A549 (cell line): ENCODE data around the gene PITPNC1. TPM values are rescaled to one million over a fixed set of nuclear protein-coding genes. Genes with fewer than 3 reads are reported as not detected.

Experiments used
- ATAC-seq, 2 experiments: fragments of 200-7000 bp in 1 of 2; fragments of >200 bp in 1 of 2; cut with Nextera tagmentation in 1 of 2; cut with Tn5 transposase in 1 of 2; 3 replicates each; pipeline versions ENCODE4 v1.8.0 to v1.9.1; 2018 to 2020; ENCODE audit warnings: mild to moderate bottlenecking in 1 of 2, moderate library complexity in 1 of 2
- CTCF ChIA-PET: fragments of 300-600 bp; sonication (Branson Sonifier 250); formaldehyde crosslinking; extraction: SDS; loops from one replicate; lab custom pipeline; 2021; ENCODE audit warnings: antibody characterized with exemption, inconsistent platforms; lab: Yijun Ruan, JAX
- POLR2A ChIA-PET: fragments of 350-600 bp; formaldehyde crosslinking; extraction: SDS; loops from one replicate; lab custom pipeline; 2021; ENCODE audit warnings: antibody characterized with exemption, inconsistent platforms; lab: Yijun Ruan, JAX
- DNase-seq, 2 experiments: peaks; one replicate each; pipeline versions ENCODE4 v3.0.0 to v3.0.0-alpha.2; 2011 to 2016; ENCODE audit warnings: low read depth in 1 of 2, low spot score in 1 of 2
- FAIRE-seq: peaks from 2 replicates; lab custom pipeline; 2011; peaks lifted over from hg19 to GRCh38; lab: Jason Lieb, UNC
- H3K27ac ChIP-seq, 2 experiments: fragments of >200 bp; sonication (Bioruptor Twin); formaldehyde crosslinking; 3 replicates each; pipeline ENCODE4 v1.5.1; 2016 to 2017
- H3K4me1 ChIP-seq: fragments of >200 bp; sonication (Bioruptor Twin); formaldehyde crosslinking; 3 replicates; pipeline ENCODE4 v1.6.1; 2016
- H3K4me2 ChIP-seq: fragments of >200 bp; sonication (Bioruptor Twin); formaldehyde crosslinking; 3 replicates; pipeline ENCODE4 v1.6.1; 2016
- H3K4me3 ChIP-seq: fragments of >200 bp; sonication (Bioruptor Twin); formaldehyde crosslinking; 3 replicates; pipeline ENCODE4 v1.5.1; 2016
- H3K9me3 ChIP-seq: fragments of >200 bp; sonication (Bioruptor Twin); formaldehyde crosslinking; 3 replicates; pipeline ENCODE4 v1.6.1; 2016
- CBX2 ChIP-seq: fragments of 200-600 bp; sonication (generic); IDR thresholded peaks from 2 replicates; pipeline ENCODE4 v1.6.1; 2016; ENCODE audit warnings: low read depth, mild to moderate bottlenecking, borderline replicate concordance
- CBX8 ChIP-seq: fragments of 200-600 bp; sonication (generic); IDR thresholded peaks from 2 replicates; pipeline ENCODE4 v1.6.1; 2016
- CEBPB ChIP-seq, 2 experiments: fragments of >200 bp in 1 of 2; sonication (Bioruptor Twin) in 1 of 2; formaldehyde crosslinking in 1 of 2; IDR thresholded peaks; 2 replicates each; pipeline ENCODE4 v1.6.1; 2012 to 2016
- CHD4 ChIP-seq: fragments of 200-600 bp; sonication (generic); IDR thresholded peaks from 2 replicates; pipeline ENCODE4 v1.6.1; 2016; ENCODE audit warnings: antibody characterized with exemption, mild to moderate bottlenecking, borderline replicate concordance
- ESRRA ChIP-seq: fragments of 150-350 bp; IDR thresholded peaks from 2 replicates; pipeline ENCODE4 v1.6.1; 2014; ENCODE audit warnings: mild to moderate bottlenecking, low read length, borderline replicate concordance
- FOSL2 ChIP-seq, 2 experiments: fragments of 450-650 bp in 1 of 2; fragments of >200 bp in 1 of 2; sonication (Bioruptor Twin) in 1 of 2; formaldehyde crosslinking; IDR thresholded peaks; 2 replicates each; pipeline versions ENCODE4 v1.5.0 to v1.6.1; 2016 to 2020; ENCODE audit warnings: mild to moderate bottlenecking in 1 of 2, moderate library complexity in 1 of 2
- GATA3 ChIP-seq: IDR thresholded peaks from 2 replicates; pipeline ENCODE4 v1.6.1; 2012; ENCODE audit warnings: borderline replicate concordance
- HDAC2 ChIP-seq: fragments of 200-600 bp; sonication (generic); IDR thresholded peaks from 2 replicates; pipeline ENCODE4 v1.6.1; 2016
- HMGXB4 ChIP-seq: fragments of 250-450 bp; sonication (Bioruptor Pico); IDR thresholded peaks from 2 replicates; pipeline ENCODE4 v1.5.0; 2021; ENCODE audit warnings: mild to moderate bottlenecking, moderate library complexity, borderline replicate concordance
- HOXA7 ChIP-seq: fragments of 250-450 bp; sonication (Bioruptor Pico); IDR thresholded peaks from 2 replicates; pipeline ENCODE4 v1.5.0; 2020; ENCODE audit warnings: mild to moderate bottlenecking, moderate library complexity
- HOXB5 ChIP-seq: fragments of 250-450 bp; sonication (Bioruptor Pico); IDR thresholded peaks from 2 replicates; pipeline ENCODE4 v1.5.0; 2020; ENCODE audit warnings: mild to moderate bottlenecking, moderate library complexity
- JUNB ChIP-seq: fragments of >200 bp; sonication (Bioruptor Twin); formaldehyde crosslinking; IDR thresholded peaks from 2 replicates; pipeline ENCODE4 v1.6.1; 2016
- MYC ChIP-seq: IDR thresholded peaks from 2 replicates; pipeline ENCODE4 v1.6.1; 2012; ENCODE audit warnings: mild to moderate bottlenecking, inconsistent platforms, low read length, improper control_type of control experiment, borderline replicate concordance
- POLR2AphosphoS2 ChIP-seq: conservative IDR thresholded peaks from 2 replicates; pipeline ENCODE4 v1.6.1; 2012; ENCODE audit warnings: low read length, improper control_type of control experiment, inconsistent platforms
- REST ChIP-seq: fragments of 200-600 bp; sonication (generic); IDR thresholded peaks from 2 replicates; pipeline ENCODE4 v1.6.1; 2016; ENCODE audit warnings: antibody characterized with exemption, mild to moderate bottlenecking, moderate library complexity
- SREBF2 ChIP-seq: fragments of 450-650 bp; IDR thresholded peaks from 2 replicates; pipeline ENCODE4 v1.6.1; 2014; ENCODE audit warnings: mild to moderate bottlenecking, moderate library complexity
- ZFP36 ChIP-seq: fragments of 450-650 bp; IDR thresholded peaks from 2 replicates; pipeline ENCODE4 v1.6.1; 2014; ENCODE audit warnings: borderline replicate concordance; ENCODE audit not compliant: partially characterized antibody
- ZSCAN20 ChIP-seq: fragments of 250-450 bp; sonication (Bioruptor Pico); IDR thresholded peaks from 2 replicates; pipeline ENCODE4 v1.8.0; 2022; ENCODE audit warnings: mild to moderate bottlenecking, moderate library complexity
- WGBS: methylation state at CpG from one replicate; pipeline ENCODE4 v1.1.6; 2017; ENCODE audit errors: missing lambda C conversion rate; 5-methylcytosine and 5-hydroxymethylcytosine counted together
- polyA plus RNA-seq, 4 experiments: library from polyadenylated mRNA; depleted of rRNA in 3 of 4; stranded (reverse); fragments of >200 nt; fragmentation: RNase III in 1 of 4; extraction: RNeasy Plus Mini Kit Qiagen cat#74134 plus additional on column Dnase treatment in 1 of 4; gene quantifications; 2 replicates in 3 of 4; 3 replicates in 1 of 4; pipeline ENCODE4 v1.2.3, GENCODE V29; 2011 to 2017

The PITPNC1 gene
- polyA plus RNA-seq, 2 of the 4 experiments (the other 2 are of a cell fraction), result 3.7 to 11.2 TPM

- POLR2A ChIA-PET, result no interaction called here
- no peak for FAIRE-seq
These were observed 148.4 kb downstream of the PITPNC1 start for GRCh38 chr17:67525239-67526135.

GRCh38 chr17:67526700-67527099 lies 149.6 kb downstream of the PITPNC1 start:
- no peak overlapping the region for H3K4me2 ChIP-seq
- no peaks in the 10 kb centered on the region for H3K9me3 ChIP-seq
- ChIA-PET POLR2A (no interaction called here), CTCF (interaction anchor here (0.7 to 1.3 kb wide), 7 partner anchors 9 to 158 kb away, joined by 3 to 5 read pairs (median 3); no protein-coding TSS in a partner anchor)
- no peak for FAIRE-seq
- DNase-seq, result no peak
- no peak overlapping the region for H3K4me3 ChIP-seq
- ATAC-seq, result no peak
- TF ChIP-seq CBX8 (no peak), HOXB5 (no peak), CEBPB (IDR thresholded peaks at IDR 0.05) (no peak), SREBF2 (no peak), CBX2 (no peak), ESRRA (no peak), ZSCAN20 (CRISPR knock-in tag) (no peak), MYC (no peak)
- WGBS, result 81% methylated on average over 4 of the region's 4 CpGs
- H3K27ac ChIP-seq, result no peak overlapping the region
- peaks cover 8% of the 10 kb centered on the region; the same call in 1 of the 3 replicates for H3K4me1 ChIP-seq

More at GRCh38 chr17:67525239-67526135, 148.4 kb downstream of the PITPNC1 start:
- Histone ChIP-seq H3K4me3 (no peak overlapping the region), H3K9me3 (no peaks in the 10 kb centered on the region), H3K4me2 (no peak overlapping the region), H3K4me1 (peaks cover 8% of the 10 kb centered on the region; the same call in 1 of the 3 replicates), H3K27ac (no peak overlapping the region)
- ATAC-seq (no peak), DNase-seq (no peak)
- CTCF ChIA-PET, result interaction anchor here (0.8 to 1.2 kb wide), 2 partner anchors 9 to 161 kb away, joined by 3 read pairs; no protein-coding TSS in a partner anchor
- WGBS, result 81% methylated on average over 14 of the region's 14 CpGs
- TF ChIP-seq SREBF2 (no peak), REST (no peak), JUNB (no peak), POLR2AphosphoS2 (no peak), ZFP36 (no peak), GATA3 (no peak), HOXA7 (CRISPR knock-in tag) (no peak), CHD4 (no peak), HDAC2 (no peak)

GRCh38 chr17:67528751-67529436 lies 151.8 kb downstream of the PITPNC1 start:
- 41% methylated on average over 22 of the region's 22 CpGs for WGBS
- DNase-seq (peak; percentile 67 to 81), ATAC-seq (peak; percentile 95), FAIRE-seq (no peak)
- POLR2A ChIA-PET, result no interaction called here
- Histone ChIP-seq H3K4me2 (peak overlapping the region; percentile 54), H3K4me1 (peaks cover 8% of the 10 kb centered on the region; the same call in 1 of the 3 replicates), H3K4me3 (no peak overlapping the region), H3K27ac (peak overlapping the region; percentile 20 to 72; a peak in 4 of 6 replicates), H3K9me3 (no peaks in the 10 kb centered on the region)
- CTCF ChIA-PET, result interaction anchor here (0.9 to 1.6 kb wide), 6 partner anchors 12 to 150 kb away, joined by 3 to 6 read pairs (median 3); no protein-coding TSS in a partner anchor
- TF ChIP-seq FOSL2 (IDR thresholded peaks at IDR 0.05) (no peak), FOSL2 (CRISPR knock-in tag; IDR thresholded peaks at IDR 0.05) (peak; percentile 42; the same call in 1 of the 2 replicates), HMGXB4 (CRISPR knock-in tag) (no peak)
